Jurkat, Clone E6-1 (cell line): ENCODE measurements around the gene CEACAM1.
"Not testable (repeated sequence)": the region's sequence is repeated elsewhere in the genome, so short reads cannot be mapped to it uniquely, and the experiment has no call there.

ENCODE experiments used
- DNase-seq: peaks from one replicate; pipeline ENCODE4 v3.0.0-alpha.2; 2011; ENCODE audit warnings: low read depth, low spot score
- H3K4me3 ChIP-seq: 2 replicates; pipeline ENCODE4 v1.5.1; 2011; ENCODE audit warnings: mild to moderate bottlenecking, low read length, control low read depth, moderate library complexity

CEACAM1 gene

GRCh38 chr19:42521346-42522030 lies 6.8 kb downstream of the CEACAM1 start:
- no peak for DNase-seq
- H3K4me3 ChIP-seq = no peak overlapping the region

- no peak for DNase-seq
- no peak overlapping the region for H3K4me3 ChIP-seq
These were observed 9.2 kb downstream of the CEACAM1 start for GRCh38 chr19:42519108-42519507.

GRCh38 chr19:42516771-42517170 lies 11.5 kb downstream of the CEACAM1 start:
- DNase-seq = no peak

GRCh38 chr19:42515241-42515832 lies 12.9 kb downstream of the CEACAM1 start:
- H3K4me3 ChIP-seq = no peak overlapping the region
- DNase-seq = no peak

More at GRCh38 chr19:42516771-42517170, 11.5 kb downstream of the CEACAM1 start:
- no peak overlapping the region for H3K4me3 ChIP-seq

GRCh38 chr19:42514449-42514848 lies 13.8 kb downstream of the CEACAM1 start:
- DNase-seq = no peak
- no peak overlapping the region for H3K4me3 ChIP-seq

- no peak for DNase-seq
- no peak overlapping the region for H3K4me3 ChIP-seq
These were observed 15.5 kb downstream of the CEACAM1 start for GRCh38 chr19:42512743-42513304.

- DNase-seq = no peak
- H3K4me3 ChIP-seq = no peak overlapping the region
These were observed 16.1 kb downstream of the CEACAM1 start for GRCh38 chr19:42512130-42512636.

GRCh38 chr19:42511340-42511739 lies 16.9 kb downstream of the CEACAM1 start:
- DNase-seq = no peak
- H3K4me3 ChIP-seq = no peak overlapping the region

- no peak for DNase-seq
- no peak overlapping the region for H3K4me3 ChIP-seq
These were observed 19.3 kb downstream of the CEACAM1 start for GRCh38 chr19:42508892-42509444.

- no peak for DNase-seq
These were observed 23.2 kb downstream of the CEACAM1 start for GRCh38 chr19:42505066-42505465.

GRCh38 chr19:42501733-42502132 lies 26.5 kb downstream of the CEACAM1 start:
- DNase-seq = no peak
- H3K4me3 ChIP-seq = no peak overlapping the region

More at GRCh38 chr19:42505066-42505465, 23.2 kb downstream of the CEACAM1 start:
- no peak overlapping the region for H3K4me3 ChIP-seq

GRCh38 chr19:42501243-42501642 lies 27.0 kb downstream of the CEACAM1 start:
- H3K4me3 ChIP-seq, DNase-seq: not testable (repeated sequence)

GRCh38 chr19:42498169-42498757 lies 30.0 kb downstream of the CEACAM1 start:
- no peak overlapping the region for H3K4me3 ChIP-seq
- no peak for DNase-seq

- DNase-seq = no peak
- H3K4me3 ChIP-seq = no peak overlapping the region
These were observed 30.7 kb downstream of the CEACAM1 start for GRCh38 chr19:42497492-42498168.

GRCh38 chr19:42496460-42497133 lies 31.7 kb downstream of the CEACAM1 start:
- H3K4me3 ChIP-seq = no peak overlapping the region
- DNase-seq = no peak

- H3K4me3 ChIP-seq = no peak overlapping the region
- DNase-seq = no peak
These were observed 32.6 kb downstream of the CEACAM1 start for GRCh38 chr19:42495663-42496062.

- DNase-seq = no peak
- H3K4me3 ChIP-seq = no peak overlapping the region
These were observed 34.0 kb downstream of the CEACAM1 start for GRCh38 chr19:42494321-42494720.

- H3K4me3 ChIP-seq = no peak overlapping the region
- no peak for DNase-seq
These were observed 39.3 kb downstream of the CEACAM1 start for GRCh38 chr19:42488783-42489521.
